HG02852 (cell line): ENCODE data around the gene SPACDR.

Experiments used
- ATAC-seq: cut with Tn5 transposase; IDR thresholded peaks from one replicate; pipeline ENCODE4 v1.9.1; 2021; ENCODE audit warnings: mild to moderate bottlenecking, moderate library complexity; ENCODE audit not compliant: unreplicated experiment

SPACDR gene

GRCh38 chr7:100437150-100438100, 26.6 kb downstream of the SPACDR start:
- no peak for ATAC-seq

- peak; percentile 33 for ATAC-seq
These were observed 28.4 kb downstream of the SPACDR start for GRCh38 chr7:100435401-100436304.

- ATAC-seq: no peak
These were observed 29.5 kb downstream of the SPACDR start for GRCh38 chr7:100434297-100435144.

DNA sequence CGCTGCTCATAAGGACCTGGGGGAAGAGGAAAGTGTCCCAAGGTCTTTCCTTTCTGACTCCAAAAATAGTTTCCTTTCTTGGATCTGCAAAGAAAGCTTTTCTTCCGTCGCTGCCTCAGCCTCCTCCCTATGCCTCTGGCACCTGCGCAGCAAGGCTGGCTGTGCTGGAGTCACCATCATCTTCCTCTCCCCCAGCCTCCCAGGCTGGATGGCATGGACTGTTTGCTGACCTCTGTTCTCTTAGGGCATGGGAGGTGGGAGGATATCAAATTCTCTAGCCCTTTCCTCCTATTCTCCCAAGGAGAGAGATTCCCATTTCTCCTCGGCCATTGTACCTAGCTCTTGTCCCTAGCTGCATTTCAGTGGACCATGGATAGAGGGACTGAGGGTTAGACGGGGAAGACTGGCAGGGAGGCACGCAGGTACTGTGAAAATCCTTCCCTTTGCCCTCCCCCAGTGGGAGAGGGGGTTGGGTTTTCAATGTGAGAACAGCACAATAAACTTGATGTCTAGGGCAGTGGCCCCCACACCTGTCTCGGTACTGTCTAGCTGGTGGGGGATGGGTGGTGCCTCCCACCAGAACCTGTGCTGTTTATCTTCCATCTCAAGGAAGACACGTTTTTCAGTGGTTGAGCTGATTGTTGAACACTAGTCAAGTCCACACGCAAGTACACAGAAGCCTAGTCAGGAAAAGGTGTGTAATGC, 30.3 kb downstream of the SPACDR start:
- ATAC-seq: no peak

DNA sequence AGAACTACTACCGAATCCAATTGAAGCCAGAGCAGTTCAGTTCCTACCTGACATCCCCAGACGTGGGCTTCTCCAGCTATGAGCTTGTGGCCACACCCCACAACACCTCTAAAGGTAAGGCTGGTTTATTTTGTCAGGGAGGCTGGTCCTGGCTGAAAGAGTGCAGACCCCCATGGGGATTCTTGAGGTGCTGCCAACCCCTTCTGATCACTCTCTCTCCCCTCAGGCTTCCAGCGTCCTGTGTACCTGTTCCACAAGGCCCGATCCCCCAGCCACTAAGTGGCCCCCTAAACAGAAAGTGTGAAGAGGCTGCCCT, 30.8 kb downstream of the SPACDR start:
- no peak for ATAC-seq

DNA sequence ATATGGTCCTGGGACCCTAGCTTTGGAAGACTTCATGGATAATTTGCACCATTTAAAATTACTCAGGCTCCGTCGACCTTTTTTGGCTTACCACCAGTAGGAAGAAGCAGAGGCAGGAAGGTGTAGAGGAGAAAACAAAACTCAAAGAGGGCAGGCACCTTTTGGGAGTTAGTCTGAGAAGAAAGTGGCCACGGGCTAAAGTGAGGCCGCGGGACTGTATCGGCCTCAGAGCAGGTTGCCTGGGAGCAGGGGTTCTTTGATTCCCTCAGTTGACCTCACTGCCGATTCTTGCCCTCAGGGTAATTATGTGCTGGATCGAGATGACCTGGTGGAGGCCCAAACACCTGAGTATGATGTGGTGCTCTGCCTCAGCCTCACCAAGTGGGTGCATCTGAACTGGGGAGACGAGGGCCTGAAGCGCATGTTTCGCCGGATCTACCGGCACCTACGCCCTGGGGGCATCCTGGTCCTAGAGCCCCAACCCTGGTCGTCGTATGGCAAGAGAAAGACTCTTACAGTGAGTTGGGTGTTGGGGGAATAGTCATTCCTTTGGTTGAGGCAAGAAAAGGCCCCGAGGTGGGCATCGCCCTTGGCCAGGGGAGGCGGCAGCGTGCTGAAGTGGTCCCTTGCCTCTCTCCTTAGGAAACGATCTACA, 31.3 kb downstream of the SPACDR start:
- ATAC-seq: no peak

DNA sequence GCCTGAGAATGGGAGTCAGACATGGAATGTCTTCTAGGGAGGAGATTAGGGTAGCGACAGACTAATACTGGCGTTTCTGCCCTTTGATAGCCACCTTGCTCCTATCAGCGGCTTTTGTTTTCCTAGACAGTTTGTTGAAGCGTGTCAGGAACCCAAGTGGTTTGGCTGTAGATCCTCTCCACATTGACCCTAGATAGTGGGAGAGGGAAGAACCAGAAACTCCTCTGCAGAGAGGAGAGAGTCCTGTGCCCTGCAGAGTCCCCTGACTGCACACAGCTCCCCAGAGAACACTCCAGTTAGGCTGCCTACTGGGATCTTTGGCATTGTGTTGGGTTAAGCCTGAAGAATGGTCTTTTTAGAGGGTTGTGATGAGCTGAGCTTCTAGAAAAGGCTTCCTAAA, 32.0 kb downstream of the SPACDR start:
- ATAC-seq: no peak

DNA sequence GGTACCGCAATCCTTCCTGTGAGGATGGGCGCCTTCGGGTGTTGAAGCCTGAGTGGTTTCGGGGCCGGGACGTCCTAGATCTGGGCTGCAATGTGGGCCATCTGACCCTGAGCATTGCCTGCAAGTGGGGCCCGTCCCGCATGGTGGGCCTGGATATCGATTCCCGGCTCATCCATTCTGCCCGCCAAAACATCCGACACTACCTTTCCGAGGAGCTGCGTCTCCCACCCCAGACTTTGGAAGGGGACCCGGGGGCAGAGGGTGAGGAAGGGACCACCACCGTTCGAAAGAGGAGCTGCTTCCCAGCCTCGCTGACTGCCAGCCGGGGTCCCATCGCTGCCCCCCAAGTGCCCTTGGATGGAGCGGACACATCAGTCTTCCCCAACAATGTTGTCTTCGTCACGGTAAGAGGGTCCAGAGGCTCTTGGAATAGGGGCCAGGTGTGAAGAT, 32.7 kb downstream of the SPACDR start:
- ATAC-seq: no peak

- ATAC-seq: no peak
These were observed 33.4 kb downstream of the SPACDR start for GRCh38 chr7:100430493-100431285.

DNA sequence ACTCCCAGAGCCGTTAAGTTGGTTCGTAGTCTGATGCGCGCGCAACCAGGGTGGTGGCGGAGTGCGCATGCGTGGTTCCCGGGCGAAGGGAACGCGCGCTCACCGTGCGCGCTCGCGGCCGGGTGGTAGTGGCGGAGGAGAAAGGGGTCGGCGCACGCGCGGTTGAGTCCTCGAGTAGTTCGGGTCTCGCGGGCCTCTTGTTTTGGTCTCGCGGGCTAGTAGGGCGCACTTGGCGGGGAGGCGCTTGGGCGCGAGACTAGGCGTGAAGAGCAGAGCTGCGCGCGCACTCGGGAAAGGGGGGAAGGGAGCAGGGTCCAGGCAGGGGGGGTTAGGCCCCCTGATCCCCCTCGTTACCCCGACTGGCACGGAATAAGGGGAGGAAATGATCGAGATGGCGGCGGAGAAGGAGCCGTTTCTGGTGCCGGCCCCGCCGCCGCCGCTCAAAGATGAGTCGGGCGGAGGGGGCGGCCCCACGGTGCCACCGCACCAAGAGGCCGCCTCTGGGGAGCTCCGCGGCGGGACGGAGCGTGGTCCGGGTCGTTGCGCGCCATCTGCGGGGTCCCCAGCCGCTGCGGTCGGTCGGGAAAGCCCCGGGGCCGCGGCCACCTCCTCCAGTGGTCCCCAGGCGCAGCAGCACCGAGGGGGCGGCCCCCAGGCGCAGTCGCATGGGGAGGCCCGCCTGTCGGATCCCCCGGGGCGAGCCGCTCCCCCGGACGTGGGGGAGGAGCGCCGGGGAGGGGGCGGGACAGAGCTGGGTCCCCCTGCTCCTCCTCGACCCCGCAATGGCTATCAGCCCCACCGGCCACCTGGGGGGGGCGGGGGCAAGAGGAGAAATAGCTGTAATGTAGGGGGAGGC, 34.2 kb downstream of the SPACDR start, which contains the start of gene MEPCE:
Gene MEPCE, plus strand, starts transcription at position 195 of the 856 bp plus-strand sequence. Its CDS starts 188 bp downstream, at position 383.
- ATAC-seq: peak; percentile 33

- peak; percentile 45 for ATAC-seq
These were observed 35.0 kb downstream of the SPACDR start for GRCh38 chr7:100428967-100429636.

GRCh38 chr7:100428199-100428966, 35.7 kb downstream of the SPACDR start, which contains the start of gene ZCWPW1:
TSS of gene ZCWPW1 (minus strand) at chr7:100428703. CDS start at chr7:100420649, 8,054 bp downstream.
- peak; percentile 44 for ATAC-seq

DNA sequence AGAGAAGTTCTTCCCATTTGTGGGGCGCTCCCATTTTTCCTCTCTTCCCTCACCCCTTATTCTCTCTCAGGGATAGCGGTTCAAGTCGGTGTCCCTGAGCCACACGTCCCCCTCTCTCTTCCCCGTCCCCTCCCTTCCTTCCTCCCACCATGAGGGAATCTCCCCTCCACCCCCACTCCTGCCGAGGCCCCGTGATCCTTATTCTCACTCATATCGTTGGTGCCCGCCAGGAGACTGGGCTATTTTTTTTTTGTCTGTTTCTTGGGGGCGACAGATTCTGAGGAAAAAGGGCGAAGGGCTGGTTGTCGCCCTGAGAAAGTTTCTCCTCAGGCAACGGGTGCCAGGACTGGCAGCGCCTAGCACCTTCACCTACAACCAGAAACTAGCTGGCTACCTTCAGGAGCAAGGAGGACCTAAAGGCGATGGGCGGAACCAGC, 36.3 kb downstream of the SPACDR start:
- ATAC-seq: no peak

DNA sequence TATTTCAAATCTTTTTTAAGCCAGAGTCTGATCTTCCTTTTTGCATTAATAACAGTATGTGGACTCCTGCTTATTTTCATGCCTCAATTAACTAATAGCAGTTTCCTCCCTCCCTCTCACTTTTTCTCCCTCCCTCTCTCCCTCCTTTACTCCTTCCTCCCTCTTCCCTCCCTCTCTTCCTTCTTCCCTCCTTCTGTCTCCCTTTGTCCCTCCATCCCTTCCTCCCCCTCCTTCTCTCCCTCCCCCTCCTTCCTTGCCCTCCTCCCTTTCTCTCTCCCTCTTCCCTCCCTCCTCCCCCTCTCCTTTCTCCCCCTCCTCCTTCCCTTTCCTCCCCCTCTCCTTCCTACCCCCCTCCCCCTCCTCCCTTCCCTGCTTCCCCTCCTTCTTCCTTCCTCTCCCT, 37.5 kb downstream of the SPACDR start:
- ATAC-seq: no peak

GRCh38 chr7:100425347-100425746, 38.7 kb downstream of the SPACDR start:
- ATAC-seq: no peak

- ATAC-seq: no peak
These were observed 40.7 kb downstream of the SPACDR start for GRCh38 chr7:100423315-100423714.
